Esophagus squamous epithelium (tissue), 5 donors: ENCODE measurements around the gene ESX1. TPM values are rescaled to one million over a fixed set of nuclear protein-coding genes. Genes with fewer than 3 reads are reported as not detected.

ENCODE experiments used
- DNase-seq: peaks from one replicate; lab custom pipeline; 2025; lab: John Stamatoyannopoulos, UW
- H3K27ac ChIP-seq, 4 donors: fragments of 200-600 bp; sonication (generic); one replicate each; pipeline ENCODE4 v1.5.1; 2016 to 2019; ENCODE audit warnings: mild to moderate bottlenecking in 1 of 4
- H3K27me3 ChIP-seq, 4 donors: fragments of 200-600 bp; sonication (generic); 1 replicate in 3 of 4; 2 replicates in 1 of 4; pipeline versions ENCODE4 v1.5.1 to v1.6.0; 2017 to 2021; ENCODE audit warnings: antibody characterized with exemption in 1 of 4
- H3K36me3 ChIP-seq, 3 donors: fragments of 200-600 bp; sonication (generic); one replicate each; pipeline ENCODE4 v1.5.1; 2016 to 2019
- H3K4me1 ChIP-seq, 3 donors: fragments of 200-600 bp; sonication (generic); one replicate each; pipeline ENCODE4 v1.5.1; 2017 to 2019
- H3K4me3 ChIP-seq, 4 donors: fragments of 200-600 bp; sonication (generic); 1 replicate in 3 of 4; 2 replicates in 1 of 4; pipeline ENCODE4 v1.5.1; 2016 to 2019; ENCODE audit warnings: mild to moderate bottlenecking in 2 of 4, moderate library complexity in 1 of 4
- H3K9me3 ChIP-seq, 3 donors: fragments of 200-600 bp; sonication (generic); one replicate each; pipeline ENCODE4 v1.5.1; 2016 to 2019
- POLR2A ChIP-seq, 4 donors: fragments of 450-650 bp; IDR thresholded peaks; one replicate each; pipeline ENCODE4 v1.6.1; 2017; ENCODE audit warnings: antibody characterized with exemption in 4 of 4, mild to moderate bottlenecking in 4 of 4, moderate library complexity in 3 of 4
- WGBS, 2 donors: methylation state at CpG; one replicate each; pipeline ENCODE4 v1.1.5; 2018; 5-methylcytosine and 5-hydroxymethylcytosine counted together
- intact Hi-C: fragments of 100-400 bp; cut with DNase I; formaldehyde crosslinking; loops from one replicate; pipeline ENCODE4 v1.15.0; 2022
- total RNA-seq, 4 donors: library from RNA; depleted of rRNA; stranded (reverse); fragments of >200 nt; gene quantifications; one replicate each; pipeline ENCODE4 v1.1.0, GENCODE V29; 2016
- TF ChIP-seq, protein P1 (sequence below), 6 experiments: fragments of 450-650 bp in 4 of 6; fragments of 200-600 bp in 2 of 6; sonication (generic) in 2 of 6; IDR thresholded peaks; one replicate each; pipeline ENCODE4 v1.5.1; 2016 to 2019; ENCODE audit warnings: antibody characterized with exemption in 6 of 6, mild to moderate bottlenecking in 4 of 6, moderate library complexity in 4 of 6
- donor health status: DM: yes; HTN: yes; CAD: no.

The ESX1 gene
- total RNA-seq, 4 donors from 2014 or later: not detected

DNA sequence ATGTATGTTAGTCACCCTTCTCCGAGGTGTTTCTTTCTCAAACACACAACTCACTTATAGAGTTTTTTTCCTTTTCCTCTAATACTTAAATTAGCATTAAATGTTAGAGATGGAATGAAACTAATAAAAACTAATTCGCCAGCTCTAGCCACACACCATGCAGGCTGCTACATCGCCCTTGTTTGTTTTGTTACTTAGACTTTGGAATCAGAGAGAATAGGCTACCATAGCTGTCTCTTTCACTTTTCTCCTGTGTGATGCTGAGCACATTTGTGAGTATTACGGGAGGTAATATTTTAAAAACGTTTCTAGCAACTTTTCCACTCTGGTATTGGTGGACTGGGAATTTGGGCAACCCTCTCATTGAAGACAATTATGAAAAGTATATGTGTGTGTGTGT is 43.5 kb downstream of the ESX1 start:
- WGBS, 2 donors: 66 to 69% methylated on average over 5 of the region's 5 CpGs
- no peaks in the 10 kb centered on the region for H3K9me3 ChIP-seq
- no peak overlapping the region for H3K4me3 ChIP-seq
- intact Hi-C loops: no loop called here
- DNase-seq: no peak
- no peak overlapping the region for H3K27ac ChIP-seq
- no peaks in the 10 kb centered on the region for H3K27me3 ChIP-seq
- TF ChIP-seq, protein P1, sequence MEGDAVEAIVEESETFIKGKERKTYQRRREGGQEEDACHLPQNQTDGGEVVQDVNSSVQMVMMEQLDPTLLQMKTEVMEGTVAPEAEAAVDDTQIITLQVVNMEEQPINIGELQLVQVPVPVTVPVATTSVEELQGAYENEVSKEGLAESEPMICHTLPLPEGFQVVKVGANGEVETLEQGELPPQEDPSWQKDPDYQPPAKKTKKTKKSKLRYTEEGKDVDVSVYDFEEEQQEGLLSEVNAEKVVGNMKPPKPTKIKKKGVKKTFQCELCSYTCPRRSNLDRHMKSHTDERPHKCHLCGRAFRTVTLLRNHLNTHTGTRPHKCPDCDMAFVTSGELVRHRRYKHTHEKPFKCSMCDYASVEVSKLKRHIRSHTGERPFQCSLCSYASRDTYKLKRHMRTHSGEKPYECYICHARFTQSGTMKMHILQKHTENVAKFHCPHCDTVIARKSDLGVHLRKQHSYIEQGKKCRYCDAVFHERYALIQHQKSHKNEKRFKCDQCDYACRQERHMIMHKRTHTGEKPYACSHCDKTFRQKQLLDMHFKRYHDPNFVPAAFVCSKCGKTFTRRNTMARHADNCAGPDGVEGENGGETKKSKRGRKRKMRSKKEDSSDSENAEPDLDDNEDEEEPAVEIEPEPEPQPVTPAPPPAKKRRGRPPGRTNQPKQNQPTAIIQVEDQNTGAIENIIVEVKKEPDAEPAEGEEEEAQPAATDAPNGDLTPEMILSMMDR (IDR thresholded peaks at IDR 0.05): no peak
- TF ChIP-seq POLR2A (IDR thresholded peaks at IDR 0.05): no peak
- H3K36me3 ChIP-seq: no peaks in the 10 kb centered on the region
- no peaks in the 10 kb centered on the region for H3K4me1 ChIP-seq

DNA sequence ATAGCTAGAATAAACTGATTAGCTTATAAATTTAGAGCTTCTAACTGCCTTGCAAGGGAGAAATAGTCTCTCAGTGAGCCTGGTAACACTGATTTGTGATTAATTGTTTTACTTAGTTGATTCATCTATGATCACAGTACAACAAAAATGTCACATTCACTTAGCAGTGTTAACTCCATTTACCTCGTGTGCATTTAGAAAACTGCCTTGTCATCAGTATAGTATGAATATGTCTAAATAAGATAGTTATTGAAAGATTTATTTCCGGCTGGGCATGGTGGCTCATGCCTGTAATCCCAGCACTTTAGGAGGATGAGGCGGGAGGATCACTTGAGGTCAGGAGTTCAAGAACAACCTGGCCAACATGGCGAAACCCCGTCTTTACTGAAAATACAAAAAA is 49.2 kb downstream of the ESX1 start:
- Histone ChIP-seq H3K36me3 (peaks cover 0 to 5% (median 0%) of the 10 kb centered on the region in 3 donors), H3K27me3 (no peaks in the 10 kb centered on the region), H3K4me1 (no peaks in the 10 kb centered on the region), H3K4me3 (no peak overlapping the region), H3K9me3 (no peaks in the 10 kb centered on the region), H3K27ac (no peak overlapping the region)
- DNase-seq: no peak
- TF ChIP-seq, protein P1 (IDR thresholded peaks at IDR 0.05): no peak
- no peak for TF ChIP-seq POLR2A (IDR thresholded peaks at IDR 0.05)
- WGBS, 2 donors: 69% methylated on average over 5 of the region's 5 CpGs
- intact Hi-C loops: no loop called here

Other genes with a start within 250 kb of the ESX1 start
- not detected for gene H2BW1, start 241.2 kb downstream of the ESX1 start, total RNA-seq
- not detected for gene H2BW2, start 215.0 kb downstream of the ESX1 start, total RNA-seq
- gene TMSB15C, start 178.7 kb downstream of the ESX1 start, total RNA-seq: 1 to 10 TPM in 1 of 4 donors, under 1 TPM in 3; 0.35 to 1.7 (median 0.63) TPM
- gene ZCCHC18, start 142.4 kb downstream of the ESX1 start, total RNA-seq: 1 to 10 TPM in 1 of 4 donors, under 1 TPM in 2, not detected in 1; 0.22 to 2.3 (median 0.73) TPM
- 10 to 100 TPM in 1 of 4 donors, 1 to 10 TPM in 3; 1.7 to 19.5 (median 5.0) TPM for gene SLC25A53, start 97.9 kb downstream of the ESX1 start, total RNA-seq
- gene FAM199X, start 88.5 kb downstream of the ESX1 start, total RNA-seq: 10 to 100 TPM in 3 of 4 donors, 1 to 10 TPM in 1; 9.5 to 16.6 (median 15.1) TPM